H1 (cell line): ENCODE measurements around the gene RRBP1. TPM values are rescaled to one million over a fixed set of nuclear protein-coding genes. Genes with fewer than 3 reads are reported as not detected.

Experiments used
- ASH2L ChIP-seq: fragments of 200-600, 300-600 bp; sonication (generic); IDR thresholded peaks from one replicate; pipeline ENCODE4 v1.7.1; 2017; ENCODE audit warnings: low read length
- CHD1 ChIP-seq: IDR thresholded peaks from 2 replicates; pipeline ENCODE4 v1.6.1; 2012; ENCODE audit warnings: low read depth, low read length, improper control_type of control experiment
- FOSL1 ChIP-seq: IDR thresholded peaks from 2 replicates; pipeline ENCODE4 v1.6.1; 2011; ENCODE audit warnings: mild to moderate bottlenecking, low read depth, low read length, moderate library complexity; ENCODE audit not compliant: insufficient read depth
- GTF2F1 ChIP-seq: IDR thresholded peaks from 2 replicates; pipeline ENCODE4 v1.6.1; 2012; ENCODE audit warnings: low read depth, low read length, improper control_type of control experiment, borderline replicate concordance
- KDM5A ChIP-seq: fragments of 200-600 bp; IDR thresholded peaks from 2 replicates; pipeline ENCODE4 v1.7.1; 2012; ENCODE audit warnings: mild to moderate bottlenecking, low read length, inconsistent platforms, mixed read lengths
- POU5F1 ChIP-seq: IDR thresholded peaks from 2 replicates; pipeline ENCODE4 v1.6.1; 2011; ENCODE audit warnings: low read depth, mild to moderate bottlenecking, low read length, moderate library complexity
- RBBP5 ChIP-seq: IDR thresholded peaks from 2 replicates; pipeline ENCODE4 v1.7.1; 2012; ENCODE audit warnings: low read depth, mild to moderate bottlenecking, inconsistent platforms, low read length, moderate library complexity, borderline replicate concordance
- SP1 ChIP-seq: IDR thresholded peaks from 2 replicates; pipeline ENCODE4 v1.6.1; 2011; ENCODE audit warnings: low read depth, low read length
- TEAD4 ChIP-seq: IDR thresholded peaks from 2 replicates; pipeline ENCODE4 v1.6.1; 2012; ENCODE audit warnings: low read depth, low read length, inconsistent platforms, mixed read lengths
- polyA plus RNA-seq, 7 experiments: library from polyadenylated mRNA; depleted of rRNA in 3 of 7; stranded (reverse) in 5 of 7; unstranded in 2 of 7; fragments of >200 nt in 5 of 7; fragments of 200-250 nt in 2 of 7; gene quantifications; 1 replicate in 5 of 7; 2 replicates in 1 of 7; 4 replicates in 1 of 7; pipeline versions ENCODE4 v1.2.1 to v1.2.3, GENCODE V29; 2011 to 2013; ENCODE audit warnings: missing spikeins in 2 of 7, mixed read lengths in 2 of 7
- total RNA-seq: library from RNA; stranded (reverse); fragmentation: NEBNext Ultra II Directional; extraction: Animal tissue kit (Norgen Biotek cat#: 25700); gene quantifications from 2 replicates; pipeline ENCODE4 v1.2.1, GENCODE V29; 2021
- TF ChIP-seq, protein P1 (sequence below): fragments of 300-600 bp; sonication (generic); IDR thresholded peaks from 2 replicates; pipeline ENCODE4 v1.7.1; 2012; ENCODE audit warnings: low read length, moderate library complexity, mild to moderate bottlenecking, inconsistent platforms; ENCODE audit not compliant: insufficient replicate concordance
- TF ChIP-seq, protein P2 (sequence below): IDR thresholded peaks from 2 replicates; pipeline ENCODE4 v1.6.1; 2012; ENCODE audit warnings: low read length, inconsistent platforms

Gene RRBP1
- total and polyA plus RNA-seq, 2 of the 8 experiments (the other 6 are each of a cell fraction or from before 2014, with no cell fraction given): 15.9 to 157 TPM

DNA sequence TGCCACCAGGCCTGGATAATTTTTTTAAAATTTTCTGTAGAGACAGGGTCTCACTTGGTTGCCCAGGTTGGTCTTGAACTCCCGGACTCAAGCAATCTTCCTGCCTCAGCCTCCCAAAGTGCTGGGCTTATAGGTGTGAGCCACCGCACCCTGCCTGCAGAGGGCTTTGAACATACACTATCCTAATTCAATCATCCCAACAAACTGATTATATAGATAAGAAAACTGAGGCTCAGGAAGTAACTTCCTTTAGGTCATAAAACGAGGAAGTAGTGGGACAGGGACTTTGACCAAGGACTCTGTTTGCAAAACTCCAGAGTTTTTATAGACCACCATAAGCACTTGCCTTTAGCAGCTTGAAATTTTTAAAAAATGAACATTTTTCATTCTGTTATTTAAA lies 12.7 kb upstream of the RRBP1 start (continued):
- TF ChIP-seq, protein P1, sequence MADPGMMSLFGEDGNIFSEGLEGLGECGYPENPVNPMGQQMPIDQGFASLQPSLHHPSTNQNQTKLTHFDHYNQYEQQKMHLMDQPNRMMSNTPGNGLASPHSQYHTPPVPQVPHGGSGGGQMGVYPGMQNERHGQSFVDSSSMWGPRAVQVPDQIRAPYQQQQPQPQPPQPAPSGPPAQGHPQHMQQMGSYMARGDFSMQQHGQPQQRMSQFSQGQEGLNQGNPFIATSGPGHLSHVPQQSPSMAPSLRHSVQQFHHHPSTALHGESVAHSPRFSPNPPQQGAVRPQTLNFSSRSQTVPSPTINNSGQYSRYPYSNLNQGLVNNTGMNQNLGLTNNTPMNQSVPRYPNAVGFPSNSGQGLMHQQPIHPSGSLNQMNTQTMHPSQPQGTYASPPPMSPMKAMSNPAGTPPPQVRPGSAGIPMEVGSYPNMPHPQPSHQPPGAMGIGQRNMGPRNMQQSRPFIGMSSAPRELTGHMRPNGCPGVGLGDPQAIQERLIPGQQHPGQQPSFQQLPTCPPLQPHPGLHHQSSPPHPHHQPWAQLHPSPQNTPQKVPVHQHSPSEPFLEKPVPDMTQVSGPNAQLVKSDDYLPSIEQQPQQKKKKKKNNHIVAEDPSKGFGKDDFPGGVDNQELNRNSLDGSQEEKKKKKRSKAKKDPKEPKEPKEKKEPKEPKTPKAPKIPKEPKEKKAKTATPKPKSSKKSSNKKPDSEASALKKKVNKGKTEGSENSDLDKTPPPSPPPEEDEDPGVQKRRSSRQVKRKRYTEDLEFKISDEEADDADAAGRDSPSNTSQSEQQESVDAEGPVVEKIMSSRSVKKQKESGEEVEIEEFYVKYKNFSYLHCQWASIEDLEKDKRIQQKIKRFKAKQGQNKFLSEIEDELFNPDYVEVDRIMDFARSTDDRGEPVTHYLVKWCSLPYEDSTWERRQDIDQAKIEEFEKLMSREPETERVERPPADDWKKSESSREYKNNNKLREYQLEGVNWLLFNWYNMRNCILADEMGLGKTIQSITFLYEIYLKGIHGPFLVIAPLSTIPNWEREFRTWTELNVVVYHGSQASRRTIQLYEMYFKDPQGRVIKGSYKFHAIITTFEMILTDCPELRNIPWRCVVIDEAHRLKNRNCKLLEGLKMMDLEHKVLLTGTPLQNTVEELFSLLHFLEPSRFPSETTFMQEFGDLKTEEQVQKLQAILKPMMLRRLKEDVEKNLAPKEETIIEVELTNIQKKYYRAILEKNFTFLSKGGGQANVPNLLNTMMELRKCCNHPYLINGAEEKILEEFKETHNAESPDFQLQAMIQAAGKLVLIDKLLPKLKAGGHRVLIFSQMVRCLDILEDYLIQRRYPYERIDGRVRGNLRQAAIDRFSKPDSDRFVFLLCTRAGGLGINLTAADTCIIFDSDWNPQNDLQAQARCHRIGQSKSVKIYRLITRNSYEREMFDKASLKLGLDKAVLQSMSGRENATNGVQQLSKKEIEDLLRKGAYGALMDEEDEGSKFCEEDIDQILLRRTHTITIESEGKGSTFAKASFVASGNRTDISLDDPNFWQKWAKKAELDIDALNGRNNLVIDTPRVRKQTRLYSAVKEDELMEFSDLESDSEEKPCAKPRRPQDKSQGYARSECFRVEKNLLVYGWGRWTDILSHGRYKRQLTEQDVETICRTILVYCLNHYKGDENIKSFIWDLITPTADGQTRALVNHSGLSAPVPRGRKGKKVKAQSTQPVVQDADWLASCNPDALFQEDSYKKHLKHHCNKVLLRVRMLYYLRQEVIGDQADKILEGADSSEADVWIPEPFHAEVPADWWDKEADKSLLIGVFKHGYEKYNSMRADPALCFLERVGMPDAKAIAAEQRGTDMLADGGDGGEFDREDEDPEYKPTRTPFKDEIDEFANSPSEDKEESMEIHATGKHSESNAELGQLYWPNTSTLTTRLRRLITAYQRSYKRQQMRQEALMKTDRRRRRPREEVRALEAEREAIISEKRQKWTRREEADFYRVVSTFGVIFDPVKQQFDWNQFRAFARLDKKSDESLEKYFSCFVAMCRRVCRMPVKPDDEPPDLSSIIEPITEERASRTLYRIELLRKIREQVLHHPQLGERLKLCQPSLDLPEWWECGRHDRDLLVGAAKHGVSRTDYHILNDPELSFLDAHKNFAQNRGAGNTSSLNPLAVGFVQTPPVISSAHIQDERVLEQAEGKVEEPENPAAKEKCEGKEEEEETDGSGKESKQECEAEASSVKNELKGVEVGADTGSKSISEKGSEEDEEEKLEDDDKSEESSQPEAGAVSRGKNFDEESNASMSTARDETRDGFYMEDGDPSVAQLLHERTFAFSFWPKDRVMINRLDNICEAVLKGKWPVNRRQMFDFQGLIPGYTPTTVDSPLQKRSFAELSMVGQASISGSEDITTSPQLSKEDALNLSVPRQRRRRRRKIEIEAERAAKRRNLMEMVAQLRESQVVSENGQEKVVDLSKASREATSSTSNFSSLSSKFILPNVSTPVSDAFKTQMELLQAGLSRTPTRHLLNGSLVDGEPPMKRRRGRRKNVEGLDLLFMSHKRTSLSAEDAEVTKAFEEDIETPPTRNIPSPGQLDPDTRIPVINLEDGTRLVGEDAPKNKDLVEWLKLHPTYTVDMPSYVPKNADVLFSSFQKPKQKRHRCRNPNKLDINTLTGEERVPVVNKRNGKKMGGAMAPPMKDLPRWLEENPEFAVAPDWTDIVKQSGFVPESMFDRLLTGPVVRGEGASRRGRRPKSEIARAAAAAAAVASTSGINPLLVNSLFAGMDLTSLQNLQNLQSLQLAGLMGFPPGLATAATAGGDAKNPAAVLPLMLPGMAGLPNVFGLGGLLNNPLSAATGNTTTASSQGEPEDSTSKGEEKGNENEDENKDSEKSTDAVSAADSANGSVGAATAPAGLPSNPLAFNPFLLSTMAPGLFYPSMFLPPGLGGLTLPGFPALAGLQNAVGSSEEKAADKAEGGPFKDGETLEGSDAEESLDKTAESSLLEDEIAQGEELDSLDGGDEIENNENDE: no peak
- TF ChIP-seq KDM5A (no peak), SP1 (no peak), ASH2L (no peak), GTF2F1 (no peak), POU5F1 (no peak), TEAD4 (no peak), CHD1 (no peak), RBBP5 (no peak), FOSL1 (no peak)
- TF ChIP-seq, protein P2, sequence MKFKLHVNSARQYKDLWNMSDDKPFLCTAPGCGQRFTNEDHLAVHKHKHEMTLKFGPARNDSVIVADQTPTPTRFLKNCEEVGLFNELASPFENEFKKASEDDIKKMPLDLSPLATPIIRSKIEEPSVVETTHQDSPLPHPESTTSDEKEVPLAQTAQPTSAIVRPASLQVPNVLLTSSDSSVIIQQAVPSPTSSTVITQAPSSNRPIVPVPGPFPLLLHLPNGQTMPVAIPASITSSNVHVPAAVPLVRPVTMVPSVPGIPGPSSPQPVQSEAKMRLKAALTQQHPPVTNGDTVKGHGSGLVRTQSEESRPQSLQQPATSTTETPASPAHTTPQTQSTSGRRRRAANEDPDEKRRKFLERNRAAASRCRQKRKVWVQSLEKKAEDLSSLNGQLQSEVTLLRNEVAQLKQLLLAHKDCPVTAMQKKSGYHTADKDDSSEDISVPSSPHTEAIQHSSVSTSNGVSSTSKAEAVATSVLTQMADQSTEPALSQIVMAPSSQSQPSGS: no peak
